NCI-H2081 (cell line): ENCODE data around the gene AUTS2.
A peak's percentile ranks its signal among the peaks of the same experiment; 100 is the strongest.

Experiments
- DNase-seq, 2 experiments: peaks; one replicate each; lab custom pipeline; 2025; lab: John Stamatoyannopoulos, UW

AUTS2 gene

GRCh38 chr7:70743531-70744325 lies 1145.5 kb downstream of the AUTS2 start:
- no peak for DNase-seq

- DNase-seq = no peak
These were observed 1146.2 kb downstream of the AUTS2 start for GRCh38 chr7:70744492-70744891.

GRCh38 chr7:70749831-70750230 lies 1151.6 kb downstream of the AUTS2 start:
- no peak for DNase-seq

GRCh38 chr7:70751895-70752294 lies 1153.6 kb downstream of the AUTS2 start:
- DNase-seq = no peak

- no peak for DNase-seq
These were observed 1154.5 kb downstream of the AUTS2 start for GRCh38 chr7:70752794-70753241.

- DNase-seq = peak in 1 of 2 experiments; percentile 37
These were observed 1158.5 kb downstream of the AUTS2 start for GRCh38 chr7:70756789-70757188.

GRCh38 chr7:70758646-70759045 lies 1160.4 kb downstream of the AUTS2 start:
- DNase-seq = no peak

- no peak for DNase-seq
These were observed 1161.4 kb downstream of the AUTS2 start for GRCh38 chr7:70759674-70760073.

GRCh38 chr7:70761711-70762328 lies 1163.5 kb downstream of the AUTS2 start:
- no peak for DNase-seq

GRCh38 chr7:70762696-70763095 lies 1164.4 kb downstream of the AUTS2 start:
- no peak for DNase-seq

- DNase-seq = no peak
These were observed 1165.9 kb downstream of the AUTS2 start for GRCh38 chr7:70763961-70764691.

- DNase-seq = no peak
These were observed 1166.5 kb downstream of the AUTS2 start for GRCh38 chr7:70764701-70765208.

- DNase-seq = no peak
These were observed 1167.4 kb downstream of the AUTS2 start for GRCh38 chr7:70765651-70766050.

GRCh38 chr7:70766109-70766508 lies 1167.8 kb downstream of the AUTS2 start:
- no peak for DNase-seq

GRCh38 chr7:70766694-70767093 lies 1168.4 kb downstream of the AUTS2 start:
- DNase-seq = no peak

- no peak for DNase-seq
These were observed 1171.9 kb downstream of the AUTS2 start for GRCh38 chr7:70770154-70770553.

- DNase-seq = no peak
These were observed 1173.2 kb downstream of the AUTS2 start for GRCh38 chr7:70771451-70771850.

GRCh38 chr7:70772891-70773290 lies 1174.6 kb downstream of the AUTS2 start:
- no peak for DNase-seq

GRCh38 chr7:70773406-70773805 lies 1175.1 kb downstream of the AUTS2 start:
- DNase-seq = no peak

GRCh38 chr7:70774950-70775527 lies 1176.8 kb downstream of the AUTS2 start:
- DNase-seq = no peak

- peak in 1 of 2 experiments; percentile 19 for DNase-seq
These were observed 1177.4 kb downstream of the AUTS2 start for GRCh38 chr7:70775570-70776156.

- DNase-seq = no peak
These were observed 1178.4 kb downstream of the AUTS2 start for GRCh38 chr7:70776627-70777101.
